ENCODE measurements around the gene CITED4. TPM values are rescaled to one million over a fixed set of nuclear protein-coding genes. Genes with fewer than 3 reads are reported as not detected.

The CITED4 gene
- total RNA-seq, 2 donors from 2014 or later: 9.0 to 9.5 TPM

GRCh38 chr1:40893946-40894345 is 31.8 kb upstream of the CITED4 start:
- TF ChIP-seq CTCF (conservative IDR thresholded peaks at IDR 0.05): no peak
- Histone ChIP-seq H3K4me1 (ENCODE audit: control insufficient read depth, insufficient read depth, low read length) (no peaks in the 10 kb centered on the region), H3K9me3 (ENCODE audit: control insufficient read depth, low read length) (peaks cover 25% of the 10 kb centered on the region), H3K4me3 (ENCODE audit: low read length) (no peak overlapping the region), H3K9ac (ENCODE audit: extremely low read depth, low read length, poor library complexity, severe bottlenecking) (no peak overlapping the region), H3K36me3 (ENCODE audit: control insufficient read depth, insufficient read depth, low read length) (no peaks in the 10 kb centered on the region), H3K27me3 (ENCODE audit: control insufficient read depth, insufficient read depth, low read length, poor library complexity, severe bottlenecking) (peaks cover under 1% of the 10 kb centered on the region), H3K27ac (ENCODE audit: low read depth, low read length) (no peak overlapping the region)
- H3K27ac Mint-ChIP-seq: no peak overlapping the region
- peaks cover 5% of the 10 kb centered on the region for H3K36me3 Mint-ChIP-seq (ENCODE audit: low read depth)
- H3K4me1 Mint-ChIP-seq: no peaks in the 10 kb centered on the region
- no peak for DNase-seq
- H3K4me3 Mint-ChIP-seq: no peak overlapping the region
- peaks cover 3% of the 10 kb centered on the region for H3K27me3 Mint-ChIP-seq (ENCODE audit: insufficient read depth)
- H3K9me3 Mint-ChIP-seq: peaks cover 28% of the 10 kb centered on the region

GRCh38 chr1:40892354-40892753 is 30.2 kb upstream of the CITED4 start:
- no peak overlapping the region for H3K4me3 Mint-ChIP-seq
- no peak for DNase-seq
- H3K27me3 ChIP-seq (ENCODE audit: control insufficient read depth, insufficient read depth, low read length, poor library complexity, severe bottlenecking): peaks cover 6% of the 10 kb centered on the region
- no peak overlapping the region for H3K4me3 ChIP-seq (ENCODE audit: low read length)
- no peaks in the 10 kb centered on the region for H3K36me3 ChIP-seq (ENCODE audit: control insufficient read depth, insufficient read depth, low read length)
- H3K4me1 ChIP-seq (ENCODE audit: control insufficient read depth, insufficient read depth, low read length): no peaks in the 10 kb centered on the region
- no peak overlapping the region for H3K9ac ChIP-seq (ENCODE audit: extremely low read depth, low read length, poor library complexity, severe bottlenecking)
- no peaks in the 10 kb centered on the region for H3K4me1 Mint-ChIP-seq
- peaks cover 28% of the 10 kb centered on the region for H3K9me3 Mint-ChIP-seq
- H3K27ac ChIP-seq (ENCODE audit: low read depth, low read length): no peak overlapping the region
- no peak for TF ChIP-seq CTCF (conservative IDR thresholded peaks at IDR 0.05)
- H3K27me3 Mint-ChIP-seq (ENCODE audit: insufficient read depth): peaks cover 8% of the 10 kb centered on the region
- H3K36me3 Mint-ChIP-seq (ENCODE audit: low read depth): peaks cover 5% of the 10 kb centered on the region
- 63 to 93% methylated on average over 1 to 2 of the region's 2 CpGs for WGBS, 2 experiments (ENCODE audit: insufficient coverage in 1 of 2, insufficient read length in 1 of 2)
- no peak overlapping the region for H3K27ac Mint-ChIP-seq
- peaks cover 25% of the 10 kb centered on the region for H3K9me3 ChIP-seq (ENCODE audit: control insufficient read depth, low read length)

GRCh38 chr1:40890771-40891170 is 28.6 kb upstream of the CITED4 start:
- Histone ChIP-seq H3K36me3 (ENCODE audit: control insufficient read depth, insufficient read depth, low read length) (no peaks in the 10 kb centered on the region), H3K9ac (ENCODE audit: extremely low read depth, low read length, poor library complexity, severe bottlenecking) (no peak overlapping the region), H3K9me3 (ENCODE audit: control insufficient read depth, low read length) (peaks cover 25% of the 10 kb centered on the region), H3K27ac (ENCODE audit: low read depth, low read length) (no peak overlapping the region), H3K4me3 (ENCODE audit: low read length) (no peak overlapping the region), H3K4me1 (ENCODE audit: control insufficient read depth, insufficient read depth, low read length) (no peaks in the 10 kb centered on the region), H3K27me3 (ENCODE audit: control insufficient read depth, insufficient read depth, low read length, poor library complexity, severe bottlenecking) (peaks cover 19% of the 10 kb centered on the region)
- Mint-ChIP-seq H3K9me3 (peaks cover 28% of the 10 kb centered on the region), H3K4me1 (peaks cover 2% of the 10 kb centered on the region), H3K27me3 (ENCODE audit: insufficient read depth) (peaks cover 24% of the 10 kb centered on the region), H3K27ac (no peak overlapping the region), H3K4me3 (no peak overlapping the region), H3K36me3 (ENCODE audit: low read depth) (peaks cover 5% of the 10 kb centered on the region)
- WGBS, 2 experiments (ENCODE audit: insufficient coverage in 1 of 2, insufficient read length in 1 of 2): 85 to 96% methylated on average over 2 of the region's 2 CpGs
- no peak for TF ChIP-seq CTCF (conservative IDR thresholded peaks at IDR 0.05)
- DNase-seq: no peak

Data from endodermal cell (in vitro differentiated cells).